C4-2B (cell line): ENCODE data around the gene MAGI2.

Experiments
- ZFX ChIP-seq: fragments of 450-650 bp; IDR thresholded peaks from 2 replicates; pipeline ENCODE4 v1.6.1; 2017
- TF ChIP-seq, protein P1 (sequence below): fragments of 450-650 bp; conservative IDR thresholded peaks from 2 replicates; pipeline ENCODE4 v1.5.1; 2017; ENCODE audit warnings: mild to moderate bottlenecking

DNA sequence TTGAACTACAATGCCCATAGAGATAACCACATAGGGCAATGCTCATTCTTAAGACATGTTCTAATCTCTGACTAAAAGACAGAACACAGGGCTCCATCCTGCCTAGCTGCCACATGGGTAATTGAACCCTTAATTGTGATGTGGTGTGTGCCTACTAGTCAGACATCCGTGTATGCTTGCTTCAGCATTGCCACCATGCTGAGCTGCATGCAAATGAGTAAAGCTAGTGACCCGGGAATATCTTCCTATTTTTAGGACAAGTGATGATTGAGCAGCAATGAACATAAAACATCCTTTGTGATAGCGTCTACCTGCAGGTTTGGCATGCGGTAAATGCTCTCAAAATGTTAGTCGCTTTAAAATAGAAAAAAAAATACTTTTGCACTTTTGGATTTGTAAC is 115.8 kb downstream of the MAGI2 start:
- TF ChIP-seq, protein P1, sequence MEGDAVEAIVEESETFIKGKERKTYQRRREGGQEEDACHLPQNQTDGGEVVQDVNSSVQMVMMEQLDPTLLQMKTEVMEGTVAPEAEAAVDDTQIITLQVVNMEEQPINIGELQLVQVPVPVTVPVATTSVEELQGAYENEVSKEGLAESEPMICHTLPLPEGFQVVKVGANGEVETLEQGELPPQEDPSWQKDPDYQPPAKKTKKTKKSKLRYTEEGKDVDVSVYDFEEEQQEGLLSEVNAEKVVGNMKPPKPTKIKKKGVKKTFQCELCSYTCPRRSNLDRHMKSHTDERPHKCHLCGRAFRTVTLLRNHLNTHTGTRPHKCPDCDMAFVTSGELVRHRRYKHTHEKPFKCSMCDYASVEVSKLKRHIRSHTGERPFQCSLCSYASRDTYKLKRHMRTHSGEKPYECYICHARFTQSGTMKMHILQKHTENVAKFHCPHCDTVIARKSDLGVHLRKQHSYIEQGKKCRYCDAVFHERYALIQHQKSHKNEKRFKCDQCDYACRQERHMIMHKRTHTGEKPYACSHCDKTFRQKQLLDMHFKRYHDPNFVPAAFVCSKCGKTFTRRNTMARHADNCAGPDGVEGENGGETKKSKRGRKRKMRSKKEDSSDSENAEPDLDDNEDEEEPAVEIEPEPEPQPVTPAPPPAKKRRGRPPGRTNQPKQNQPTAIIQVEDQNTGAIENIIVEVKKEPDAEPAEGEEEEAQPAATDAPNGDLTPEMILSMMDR: no peak
- no peak for TF ChIP-seq ZFX
